Pancreas (tissue), 10 donors: ENCODE measurements around the gene INF2. TPM values are rescaled to one million over a fixed set of nuclear protein-coding genes. Genes with fewer than 3 reads are reported as not detected.
"Not testable (repeated sequence)": the region's sequence is repeated elsewhere in the genome, so short reads cannot be mapped to it uniquely, and the experiment has no call there.

Experiments
- ATAC-seq, 4 donors: fragments of 200-7000 bp; cut with Tn5 transposase; one replicate each; pipeline versions ENCODE4 v1.8.0 to v1.9.1; 2020; ENCODE audit warnings: mild to moderate bottlenecking in 4 of 4, moderate library complexity in 4 of 4
- DNase-seq, 6 donors: peaks; one replicate each; pipeline ENCODE4 v3.0.0-alpha.2; 2020
- FAIRE-seq: peaks from 2 replicates; lab custom pipeline; 2012; peaks lifted over from hg19 to GRCh38; lab: Jason Lieb, UNC
- H3K27ac ChIP-seq, 4 donors: fragments of 200-600 bp; sonication (generic); 1 replicate in 3 of 4; 2 replicates in 1 of 4; pipeline versions ENCODE4 v1.5.0 to v1.8.0; 2020
- H3K27me3 ChIP-seq, 4 donors: fragments of 200-600 bp; one replicate each; pipeline ENCODE4 v1.8.0; 2021
- H3K36me3 ChIP-seq, 3 donors: fragments of 200-600 bp; sonication (generic) in 1 of 3; one replicate each; pipeline versions ENCODE4 v1.5.0 to v1.8.0; 2020 to 2021
- H3K4me1 ChIP-seq, 3 donors: fragments of 200-600 bp; one replicate each; pipeline ENCODE4 v1.8.0; 2021
- H3K4me3 ChIP-seq, 4 donors: fragments of 200-600 bp; sonication (generic) in 2 of 4; one replicate each; pipeline versions ENCODE4 v1.5.0 to v1.8.0; 2020 to 2021
- H3K9me3 ChIP-seq, 4 donors: fragments of 200-600 bp; one replicate each; pipeline ENCODE4 v1.8.0; 2021
- CTCF ChIP-seq, 4 donors: fragments of 200-600 bp; sonication (generic) in 3 of 4; IDR thresholded peaks; one replicate each; pipeline versions ENCODE4 v1.5.0 to v1.8.0; 2021; ENCODE audit warnings: antibody characterized with exemption in 4 of 4
- WGBS, 2 donors: extraction: QIAGEN DNeasy Blood & Tissue Kit; methylation state at CpG; one replicate each; pipeline ENCODE4 v1.1.7; 2013; 5-methylcytosine and 5-hydroxymethylcytosine counted together
- intact Hi-C, 3 donors: fragments of 100-400 bp; cut with DNase I; formaldehyde crosslinking; loops; one replicate each; pipeline versions ENCODE4 v1.11.1 to v1.14.2; 2022
- polyA plus RNA-seq, 2 donors: library from polyadenylated mRNA; stranded (reverse); fragments of 200-250 nt; gene quantifications; one replicate each; pipeline ENCODE4 v1.2.3, GENCODE V29; 2013
- total RNA-seq, 6 donors: library from RNA; stranded (reverse); fragmentation: NEBNext Ultra II Directional in 4 of 6; extraction: Animal tissue kit (Norgen Biotek cat#: 25700) in 4 of 6; gene quantifications; one replicate each; pipeline versions ENCODE4 v1.2.1 to v1.2.4, GENCODE V29; 2021 to 2023
- donor health status: healthy with polysubstance abuse.
- donor health status: DM: no; HTN: no; CAD: no; lungs with moderate emphysema.
- donor health status: DM: no; HTN: no; CAD: no.
- donor health status: control.
- donor health status: control.
- donor health status: Bipolar disorder and iron deficiency.
- donor health status: DM: yes; HTN: yes; CAD: no.
- donor health status: DM: no; HTN: no; CAD: no.
- donor health status: DM: no; HTN: no; CAD: no.
- donor health status: DM: yes; HTN: yes; CAD: no.

The INF2 gene
- total and polyA plus RNA-seq, 8 donors: 20.4 to 80.8 (median 27.8) TPM

- no peaks in the 10 kb centered on the region for H3K36me3 ChIP-seq
- 86% methylated on average over 24 to 25 of the region's 25 CpGs for whole genome bisulfite sequencing, 2 donors
- peak in 1 of 6 donors; percentile 33 for DNase-seq
These were observed 36.5 kb downstream of the INF2 start for GRCh38 chr14:104725772-104726548.

GRCh38 chr14:104726600-104727451, 37.4 kb downstream of the INF2 start:
- 64 to 70% methylated on average over 18 to 21 of the region's 21 CpGs for WGBS, 2 donors
- no peak for FAIRE-seq
- no peaks in the 10 kb centered on the region for H3K36me3 ChIP-seq
- DNase-seq: peak in 1 of 6 donors; percentile 45
- H3K4me1 ChIP-seq: peaks cover 0 to 3% (median 0%) of the 10 kb centered on the region in 3 donors
- no peaks in the 10 kb centered on the region for H3K27me3 ChIP-seq
- no peak for TF ChIP-seq CTCF (IDR thresholded peaks at IDR 0.05)
- no peak overlapping the region for H3K4me3 ChIP-seq
- H3K27ac ChIP-seq: no peak overlapping the region
- intact Hi-C loops: no loop called here
- ATAC-seq: no peak
- H3K9me3 ChIP-seq: no peaks in the 10 kb centered on the region

More at GRCh38 chr14:104725772-104726548, 36.5 kb downstream of the INF2 start:
- peaks cover 0 to 3% (median 0%) of the 10 kb centered on the region in 3 donors for H3K4me1 ChIP-seq
- intact Hi-C loops: no loop called here
- no peaks in the 10 kb centered on the region for H3K9me3 ChIP-seq
- ATAC-seq: no peak
- no peak for FAIRE-seq
- no peaks in the 10 kb centered on the region for H3K27me3 ChIP-seq
- no peak overlapping the region for H3K27ac ChIP-seq
- H3K4me3 ChIP-seq: no peak overlapping the region
- no peak for TF ChIP-seq CTCF (IDR thresholded peaks at IDR 0.05)

- Histone ChIP-seq H3K4me1 (no peaks in the 10 kb centered on the region), H3K9me3 (no peaks in the 10 kb centered on the region), H3K4me3 (no peak overlapping the region), H3K27ac (no peak overlapping the region), H3K36me3 (no peaks in the 10 kb centered on the region), H3K27me3 (no peaks in the 10 kb centered on the region)
- no peak for TF ChIP-seq CTCF (IDR thresholded peaks at IDR 0.05)
- peak in 1 of 6 donors; percentile 22 for DNase-seq
- intact Hi-C loops: no loop called here
- ATAC-seq: no peak
- 94 to 97% methylated on average over 17 of the region's 17 CpGs for WGBS, 2 donors
- no peak for FAIRE-seq
These were observed 39.2 kb downstream of the INF2 start for GRCh38 chr14:104728631-104729030.

GRCh38 chr14:104729176-104729834, 39.9 kb downstream of the INF2 start:
- H3K27me3 ChIP-seq, ATAC-seq, DNase-seq, H3K4me1 ChIP-seq, H3K36me3 ChIP-seq, H3K9me3 ChIP-seq, intact Hi-C loops, H3K4me3 ChIP-seq, H3K27ac ChIP-seq, FAIRE-seq: not testable (repeated sequence)
- 96% methylated on average over 34 to 70 of the region's 73 CpGs for WGBS, 2 donors

- Histone ChIP-seq H3K9me3 (no peaks in the 10 kb centered on the region), H3K27ac (no peak overlapping the region), H3K4me1 (no peaks in the 10 kb centered on the region), H3K4me3 (no peak overlapping the region), H3K27me3 (no peaks in the 10 kb centered on the region), H3K36me3 (no peaks in the 10 kb centered on the region)
- DNase-seq (no peak), ATAC-seq (no peak), FAIRE-seq (no peak)
- TF ChIP-seq CTCF (IDR thresholded peaks at IDR 0.05): no peak
- 93 to 99% methylated on average over 5 to 16 of the region's 16 CpGs for WGBS, 2 donors
- intact Hi-C loops: no loop called here
These were observed 40.4 kb downstream of the INF2 start for GRCh38 chr14:104729835-104730181.
